MM.1S (cell line): ENCODE measurements around the gene MKRN2.

ENCODE experiments used
- CTCF ChIP-seq: fragments of 300-600 bp; sonication (generic); IDR thresholded peaks from 2 replicates; pipeline ENCODE4 v1.5.1; 2016; ENCODE audit warnings: antibody characterized with exemption, low read length, mixed read lengths
- EZH2 ChIP-seq: fragments of 300-600 bp; sonication (generic); optimal IDR thresholded peaks from 2 replicates; pipeline ENCODE3; 2017; ENCODE audit warnings: low read depth, mild to moderate bottlenecking, antibody characterized with exemption, low read length, mixed read lengths
- EZH2phosphoT487 ChIP-seq: fragments of 300-600 bp; sonication (generic); IDR thresholded peaks from 2 replicates; pipeline ENCODE4 v1.6.1; 2018; ENCODE audit warnings: antibody characterized with exemption, low read length

- TF ChIP-seq CTCF = no peak
- TF ChIP-seq EZH2 = no peak
- no peak for TF ChIP-seq EZH2phosphoT487
Observed at GRCh38 chr3:12633108-12633507, 76.2 kb downstream of the MKRN2 start.
